ENCODE measurements around the gene ADAMTSL3. TPM values are rescaled to one million over a fixed set of nuclear protein-coding genes. Genes with fewer than 3 reads are reported as not detected.
"Not testable (repeated sequence)": the region's sequence is repeated elsewhere in the genome, so short reads cannot be mapped to it uniquely, and the experiment has no call there.

The ADAMTSL3 gene
- total RNA-seq, 2 experiments from 2014 or later: not detected

DNA sequence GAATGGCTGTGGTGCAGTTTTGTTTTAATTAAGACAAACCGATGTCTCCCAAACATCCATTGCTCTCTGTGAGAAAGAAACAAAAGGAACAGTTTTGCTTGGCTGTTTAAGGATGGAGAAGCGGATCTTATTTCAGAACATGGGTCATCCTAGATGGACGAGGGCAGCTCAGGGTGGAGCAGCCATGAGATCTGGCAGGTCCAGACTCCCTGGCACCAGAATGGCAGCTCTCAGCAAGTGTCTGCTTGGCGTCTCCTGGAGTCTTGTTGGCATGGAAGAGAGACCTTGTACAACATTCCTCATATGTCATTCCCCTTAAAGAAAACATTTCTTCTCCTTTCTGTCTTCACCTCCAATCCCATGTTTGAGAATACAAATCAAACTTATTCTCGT is 93.8 kb downstream of the ADAMTSL3 start:
- Mint-ChIP-seq H3K4me3 (no peak overlapping the region), H3K9me3 (no peaks in the 10 kb centered on the region), H3K27me3 (peaks cover 2% of the 10 kb centered on the region), H3K36me3 (ENCODE audit: low read depth) (no peaks in the 10 kb centered on the region), H3K4me1 (peaks cover 3% of the 10 kb centered on the region), H3K27ac (no peak overlapping the region)
- ChIA-PET CTCF (no interaction called here), POLR2A (no interaction called here)
- no peak for DNase-seq

DNA sequence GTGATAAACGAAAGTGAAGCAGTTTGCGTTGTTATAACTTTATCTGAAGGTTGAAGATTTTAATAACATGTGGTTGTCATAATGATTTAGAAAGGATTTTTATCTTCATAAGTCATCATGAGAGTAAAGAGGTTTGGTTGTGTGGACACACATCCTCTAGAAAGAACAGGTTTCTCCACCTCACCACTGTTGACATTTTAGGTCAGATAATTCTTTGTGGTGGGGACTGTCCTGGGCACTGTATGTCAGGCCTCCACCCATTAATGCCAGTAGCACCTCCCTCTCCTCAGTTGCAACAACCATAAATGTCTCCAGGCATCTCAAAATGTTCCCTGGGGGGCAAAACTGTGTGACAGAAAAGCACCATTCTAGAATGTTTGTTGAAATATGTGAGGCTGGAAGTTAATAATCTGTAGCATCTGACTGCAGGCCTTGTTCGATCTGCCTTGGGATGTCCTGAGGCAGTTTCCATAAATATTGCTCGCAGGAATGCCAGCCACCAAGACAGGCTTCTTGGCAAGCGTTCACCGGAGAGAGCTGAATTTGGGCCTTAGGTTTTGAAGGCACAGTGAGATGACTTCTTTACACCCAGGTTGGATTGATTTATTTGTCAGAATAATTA is 100.1 kb downstream of the ADAMTSL3 start:
- peaks cover 2% of the 10 kb centered on the region for H3K27me3 Mint-ChIP-seq
- no peaks in the 10 kb centered on the region for H3K4me1 Mint-ChIP-seq
- H3K36me3 Mint-ChIP-seq (ENCODE audit: low read depth): no peaks in the 10 kb centered on the region
- no peak overlapping the region for H3K27ac Mint-ChIP-seq
- peaks cover 8% of the 10 kb centered on the region for H3K9me3 Mint-ChIP-seq
- POLR2A ChIA-PET: no interaction called here
- CTCF ChIA-PET: no interaction called here
- DNase-seq: no peak
- no peak overlapping the region for H3K4me3 Mint-ChIP-seq

DNA sequence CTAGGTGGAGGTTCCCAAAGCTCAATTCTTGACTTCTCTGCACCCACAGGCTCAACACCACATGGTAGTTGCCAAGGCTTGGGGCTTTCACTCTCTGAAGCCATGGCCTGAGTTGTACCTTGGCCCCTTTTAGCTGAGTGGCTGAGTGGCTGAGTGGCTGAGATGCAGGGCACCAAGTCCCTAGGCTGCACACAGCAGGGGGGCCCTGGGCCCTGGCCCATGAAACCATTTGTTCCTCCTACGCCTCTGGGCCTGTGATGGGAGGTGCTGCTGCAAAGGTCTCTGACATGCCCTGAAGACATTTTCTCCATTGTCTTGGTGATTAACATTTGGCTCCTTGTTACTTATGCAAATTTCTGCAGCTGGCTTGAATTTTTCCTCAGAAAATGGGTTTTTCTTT is 103.4 kb downstream of the ADAMTSL3 start:
- H3K4me1 Mint-ChIP-seq; POLR2A ChIA-PET; H3K36me3 Mint-ChIP-seq (ENCODE audit: low read depth); H3K27ac Mint-ChIP-seq; H3K4me3 Mint-ChIP-seq; DNase-seq; H3K9me3 Mint-ChIP-seq; CTCF ChIA-PET; H3K27me3 Mint-ChIP-seq: not testable (repeated sequence)

DNA sequence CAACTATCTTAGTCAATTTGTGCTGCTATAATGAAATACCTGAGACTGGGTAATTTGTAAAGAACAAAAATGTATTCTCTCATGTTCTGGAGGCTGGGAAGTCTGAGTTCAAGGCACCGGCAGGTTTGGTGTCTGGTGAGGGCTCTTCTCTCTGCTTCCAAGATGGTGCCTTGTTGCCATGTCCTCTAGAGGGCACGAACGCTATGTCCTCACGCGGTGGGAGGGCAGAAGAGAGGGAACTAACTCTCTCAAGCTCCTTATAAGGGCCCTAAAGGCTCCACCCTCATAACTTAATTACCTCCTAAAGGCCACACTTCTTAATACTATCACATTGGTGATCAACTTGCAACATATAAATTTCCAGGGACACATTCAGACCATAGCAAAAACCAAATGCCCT is 108.4 kb downstream of the ADAMTSL3 start:
- Mint-ChIP-seq H3K27ac (no peak overlapping the region), H3K9me3 (peaks cover 8% of the 10 kb centered on the region), H3K36me3 (ENCODE audit: low read depth) (no peaks in the 10 kb centered on the region), H3K27me3 (no peaks in the 10 kb centered on the region), H3K4me1 (no peaks in the 10 kb centered on the region), H3K4me3 (no peak overlapping the region)
- ChIA-PET CTCF (no interaction called here), POLR2A (no interaction called here)
- DNase-seq: no peak

DNA sequence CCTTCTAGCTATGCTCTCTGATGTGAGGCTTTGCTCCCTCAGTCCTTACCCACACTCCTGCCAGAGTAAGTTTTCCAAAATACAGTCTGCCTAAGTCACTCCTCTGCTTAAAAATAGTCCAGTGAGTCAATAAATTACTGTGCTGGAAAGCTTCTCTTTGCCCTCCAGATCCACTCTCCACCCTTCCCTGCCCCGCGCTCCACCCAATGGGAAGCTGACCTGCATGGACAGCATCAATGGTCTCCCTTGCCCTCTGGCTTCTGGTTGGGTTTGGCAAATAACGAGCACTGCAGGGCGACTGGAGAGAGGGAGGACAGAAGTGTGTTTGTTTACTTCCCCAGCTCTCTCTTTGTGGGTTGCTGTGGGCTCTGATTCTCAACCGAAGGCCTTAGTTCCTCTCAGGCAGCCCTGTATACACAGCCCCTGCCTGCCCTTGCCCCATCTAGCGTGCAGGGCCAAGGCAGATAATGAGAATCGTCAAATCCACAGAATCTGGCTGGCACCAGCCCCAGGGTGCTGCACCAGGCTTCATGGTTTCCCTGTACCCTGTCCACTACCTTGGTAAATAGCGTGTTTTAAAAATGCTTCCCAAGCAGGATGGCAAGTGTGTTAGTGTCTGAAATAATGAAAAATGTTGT is 110.4 kb downstream of the ADAMTSL3 start:
- Mint-ChIP-seq H3K27ac (no peak overlapping the region), H3K4me3 (no peak overlapping the region)
- CTCF ChIA-PET: no interaction called here

DNA sequence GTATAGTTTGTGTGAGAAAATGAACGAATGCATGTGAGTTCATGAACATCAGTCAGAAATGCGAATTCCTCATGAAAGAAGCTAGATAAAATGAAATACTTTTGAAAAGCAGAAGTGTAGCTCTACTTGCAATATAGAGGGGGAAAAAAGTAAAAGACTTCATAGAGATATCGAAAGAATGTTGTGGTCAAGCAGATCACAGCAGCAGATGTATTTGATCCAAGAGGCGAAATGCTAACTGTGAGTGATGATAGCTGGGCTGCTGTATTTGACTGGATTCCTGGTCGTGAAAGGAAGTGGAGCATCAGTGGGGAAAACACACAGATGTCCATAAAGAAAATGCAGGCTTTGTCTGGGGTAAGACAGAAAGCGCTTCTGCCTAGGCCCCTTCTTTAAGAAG is 112.4 kb downstream of the ADAMTSL3 start:
- DNase-seq: no peak
- Mint-ChIP-seq H3K27me3 (no peaks in the 10 kb centered on the region), H3K4me1 (no peaks in the 10 kb centered on the region), H3K36me3 (ENCODE audit: low read depth) (no peaks in the 10 kb centered on the region), H3K9me3 (no peaks in the 10 kb centered on the region), H3K4me3 (no peak overlapping the region), H3K27ac (no peak overlapping the region)
- POLR2A ChIA-PET: no interaction called here
- CTCF ChIA-PET: interaction anchor here (1.5 kb wide), 1 partner anchor 20 kb away, joined by 3 read pairs; no protein-coding TSS in a partner anchor

More for the DNA sequence above, 110.4 kb downstream of the ADAMTSL3 start:
- H3K9me3 Mint-ChIP-seq: no peaks in the 10 kb centered on the region
- POLR2A ChIA-PET: no interaction called here
- no peaks in the 10 kb centered on the region for H3K27me3 Mint-ChIP-seq
- H3K4me1 Mint-ChIP-seq: no peaks in the 10 kb centered on the region
- no peaks in the 10 kb centered on the region for H3K36me3 Mint-ChIP-seq (ENCODE audit: low read depth)
- DNase-seq: no peak

DNA sequence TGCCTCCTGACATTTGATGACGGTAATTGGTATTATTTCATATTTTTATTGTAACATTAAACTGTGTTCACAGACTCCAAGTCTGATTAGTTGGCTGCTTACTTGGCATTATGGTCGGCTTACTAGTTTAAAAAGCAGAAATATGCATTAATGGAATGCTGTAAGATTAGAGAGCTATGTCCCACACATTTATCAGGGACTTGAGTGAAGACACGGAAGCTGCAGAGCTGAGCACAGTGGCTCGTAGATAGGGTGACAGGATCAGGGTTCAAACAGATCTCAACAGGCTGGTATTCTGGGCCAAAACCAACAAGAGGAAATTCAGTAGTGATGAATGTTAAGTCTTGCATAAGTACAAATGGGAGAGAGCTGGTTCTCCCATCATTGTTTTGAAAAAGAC is 113.8 kb downstream of the ADAMTSL3 start:
- Mint-ChIP-seq H3K9me3 (no peaks in the 10 kb centered on the region), H3K27ac (no peak overlapping the region), H3K4me1 (no peaks in the 10 kb centered on the region), H3K27me3 (no peaks in the 10 kb centered on the region), H3K36me3 (ENCODE audit: low read depth) (no peaks in the 10 kb centered on the region), H3K4me3 (no peak overlapping the region)
- ChIA-PET POLR2A (no interaction called here), CTCF (no interaction called here)
- DNase-seq: no peak

DNA sequence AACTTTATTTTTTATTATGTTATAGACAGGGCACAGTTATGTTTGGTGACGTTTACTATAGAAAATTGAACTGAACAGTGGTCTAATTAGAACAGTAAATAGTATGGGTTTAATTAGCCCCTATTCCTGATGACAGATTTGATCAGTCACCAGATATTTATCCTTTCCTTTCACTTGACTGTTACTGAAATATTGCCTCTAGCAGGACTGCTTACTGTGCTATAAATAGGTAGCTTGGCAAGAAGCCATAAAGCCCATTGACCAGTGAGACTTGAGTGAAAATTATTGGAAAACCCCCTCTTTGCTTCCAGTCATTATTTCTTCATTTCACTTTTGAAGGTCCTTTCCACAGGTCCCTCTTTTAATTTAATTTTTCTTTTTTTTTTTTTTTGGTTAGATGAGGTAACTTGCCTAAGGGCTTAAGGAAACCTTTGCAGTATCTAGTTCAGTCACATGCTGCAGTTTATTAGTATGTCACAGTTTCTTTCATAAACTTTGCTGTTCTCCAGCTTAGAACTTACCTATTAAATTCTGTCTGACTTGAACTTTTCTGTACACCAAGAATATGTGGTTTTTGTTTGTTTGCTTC is 115.6 kb downstream of the ADAMTSL3 start:
- no peak overlapping the region for H3K4me3 Mint-ChIP-seq
- CTCF ChIA-PET: interaction anchor here (0.7 kb wide), 1 partner anchor 293 kb away, joined by 6 read pairs; no protein-coding TSS in a partner anchor
- POLR2A ChIA-PET: no interaction called here

DNA sequence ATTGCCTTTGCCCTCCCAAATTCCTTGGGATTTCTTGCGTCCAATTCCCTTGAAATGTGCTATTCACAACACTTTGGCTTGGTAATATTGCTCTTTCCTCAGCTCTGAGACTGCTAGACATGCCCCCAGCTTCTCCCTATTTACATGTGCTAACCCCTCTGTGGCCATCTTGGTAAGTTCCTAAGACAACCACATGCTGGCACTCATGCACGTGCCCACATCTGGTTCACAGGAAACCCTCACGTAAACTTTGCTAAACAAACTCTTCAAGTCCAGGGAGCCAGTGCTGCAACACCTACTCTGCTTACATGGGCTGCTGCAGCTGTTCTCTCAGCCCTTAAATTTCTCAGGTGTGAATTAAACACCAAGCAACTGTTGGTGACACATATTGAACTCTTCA is 121.8 kb downstream of the ADAMTSL3 start:
- H3K27me3 Mint-ChIP-seq: no peaks in the 10 kb centered on the region
- POLR2A ChIA-PET: no interaction called here
- H3K4me3 Mint-ChIP-seq: no peak overlapping the region
- H3K36me3 Mint-ChIP-seq (ENCODE audit: low read depth): no peaks in the 10 kb centered on the region
- CTCF ChIA-PET: no interaction called here
- H3K4me1 Mint-ChIP-seq: no peaks in the 10 kb centered on the region
- DNase-seq: no peak
- H3K27ac Mint-ChIP-seq: no peak overlapping the region
- H3K9me3 Mint-ChIP-seq: no peaks in the 10 kb centered on the region

More for the DNA sequence above, 115.6 kb downstream of the ADAMTSL3 start:
- no peaks in the 10 kb centered on the region for H3K4me1 Mint-ChIP-seq
- no peak overlapping the region for H3K27ac Mint-ChIP-seq
- no peaks in the 10 kb centered on the region for H3K27me3 Mint-ChIP-seq
- no peak for DNase-seq
- no peaks in the 10 kb centered on the region for H3K9me3 Mint-ChIP-seq
- H3K36me3 Mint-ChIP-seq (ENCODE audit: low read depth): no peaks in the 10 kb centered on the region

DNA sequence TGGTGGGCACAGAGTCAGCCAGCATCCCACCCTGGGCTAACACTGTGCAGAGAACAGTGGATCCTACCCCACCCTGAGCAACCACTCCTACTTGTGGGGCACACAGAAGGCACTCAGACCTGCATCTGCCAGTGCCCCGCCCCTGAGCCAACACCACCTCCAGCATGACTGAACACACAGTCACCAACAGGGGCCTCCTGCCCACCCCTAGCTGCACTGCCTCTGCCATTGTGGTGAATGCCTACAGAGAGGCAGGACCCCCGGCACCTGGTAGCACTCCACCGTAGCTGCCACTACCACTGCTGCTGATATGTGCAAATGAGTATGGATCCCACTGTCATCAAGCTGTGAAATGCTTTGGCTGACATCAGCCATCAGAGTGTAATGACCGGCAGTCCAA is 123.1 kb downstream of the ADAMTSL3 start:
- no peak for DNase-seq
- H3K9me3 Mint-ChIP-seq: no peaks in the 10 kb centered on the region
- H3K36me3 Mint-ChIP-seq (ENCODE audit: low read depth): no peaks in the 10 kb centered on the region
- H3K27me3 Mint-ChIP-seq: no peaks in the 10 kb centered on the region
- no peaks in the 10 kb centered on the region for H3K4me1 Mint-ChIP-seq
- ChIA-PET CTCF (no interaction called here), POLR2A (no interaction called here)
- H3K4me3 Mint-ChIP-seq: no peak overlapping the region
- H3K27ac Mint-ChIP-seq: no peak overlapping the region

DNA sequence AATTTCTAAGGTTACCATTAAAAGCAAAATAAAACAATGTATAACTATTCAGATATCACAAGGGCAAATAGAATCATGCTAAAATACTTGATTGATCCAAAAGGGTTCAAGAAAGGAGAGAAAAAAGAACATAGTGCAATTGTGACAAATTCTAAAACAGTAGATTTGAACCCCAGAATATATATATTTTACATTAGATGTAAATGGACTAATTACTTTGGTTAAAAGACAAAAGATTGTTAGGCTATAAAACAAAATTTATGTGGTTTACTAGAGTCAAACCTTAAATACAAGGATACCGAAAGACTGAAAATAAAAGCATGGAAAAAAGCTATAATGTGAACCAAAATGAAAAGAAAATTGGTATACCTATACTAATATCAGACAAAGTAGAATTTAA is 129.3 kb downstream of the ADAMTSL3 start:
- no peak for DNase-seq
- H3K9me3 Mint-ChIP-seq: no peaks in the 10 kb centered on the region
- POLR2A ChIA-PET: no interaction called here
- H3K36me3 Mint-ChIP-seq (ENCODE audit: low read depth): no peaks in the 10 kb centered on the region
- CTCF ChIA-PET: no interaction called here
- H3K4me3 Mint-ChIP-seq: no peak overlapping the region
- peaks cover 2% of the 10 kb centered on the region for H3K27me3 Mint-ChIP-seq
- H3K27ac Mint-ChIP-seq: no peak overlapping the region
- no peaks in the 10 kb centered on the region for H3K4me1 Mint-ChIP-seq

DNA sequence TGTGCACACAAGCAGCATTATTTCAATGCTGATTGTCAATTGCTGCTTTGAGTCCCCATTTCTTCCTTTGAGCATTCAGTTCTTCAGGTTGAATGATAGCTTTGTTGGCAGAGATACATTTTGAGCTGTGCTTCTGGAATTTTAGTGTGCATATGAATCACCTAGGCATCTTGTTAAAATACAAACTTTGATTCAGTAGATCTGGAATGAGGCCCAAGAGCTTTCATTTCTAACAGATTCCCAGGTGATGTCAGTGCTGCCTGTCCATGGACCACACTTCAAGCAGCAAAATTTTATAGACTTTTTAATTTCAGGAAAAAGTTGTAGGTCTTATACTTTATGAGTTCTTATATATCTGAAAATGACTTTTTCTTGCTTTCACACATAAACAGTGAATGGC is 131.1 kb downstream of the ADAMTSL3 start:
- H3K36me3 Mint-ChIP-seq (ENCODE audit: low read depth): no peaks in the 10 kb centered on the region
- ChIA-PET CTCF (no interaction called here), POLR2A (interaction anchor here (0.6 kb wide), 1 partner anchor 12 kb away, joined by 3 read pairs; no protein-coding TSS in a partner anchor)
- H3K4me3 Mint-ChIP-seq: no peak overlapping the region
- no peaks in the 10 kb centered on the region for H3K9me3 Mint-ChIP-seq
- no peak for DNase-seq
- no peak overlapping the region for H3K27ac Mint-ChIP-seq
- H3K27me3 Mint-ChIP-seq: peaks cover 2% of the 10 kb centered on the region
- H3K4me1 Mint-ChIP-seq: no peaks in the 10 kb centered on the region

DNA sequence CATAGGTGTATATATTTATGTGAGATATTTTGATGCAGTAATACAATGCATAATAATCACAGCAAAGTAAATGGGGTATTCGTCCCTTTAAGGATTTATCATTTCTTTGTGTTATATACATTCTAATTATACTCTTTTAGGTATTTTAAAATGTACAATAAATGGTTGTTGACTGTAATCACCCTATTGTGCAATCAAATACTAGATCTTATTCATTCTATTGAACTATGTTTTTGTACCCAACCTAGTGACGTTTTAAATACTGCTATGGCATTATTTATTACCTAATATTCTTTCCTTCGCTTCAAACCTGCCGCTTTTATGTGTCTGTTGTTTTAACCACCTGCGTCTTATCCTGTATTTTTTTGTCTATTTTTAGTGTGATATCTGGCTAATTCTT is 132.4 kb downstream of the ADAMTSL3 start:
- CTCF ChIA-PET: no interaction called here
- H3K27ac Mint-ChIP-seq: no peak overlapping the region

DNA sequence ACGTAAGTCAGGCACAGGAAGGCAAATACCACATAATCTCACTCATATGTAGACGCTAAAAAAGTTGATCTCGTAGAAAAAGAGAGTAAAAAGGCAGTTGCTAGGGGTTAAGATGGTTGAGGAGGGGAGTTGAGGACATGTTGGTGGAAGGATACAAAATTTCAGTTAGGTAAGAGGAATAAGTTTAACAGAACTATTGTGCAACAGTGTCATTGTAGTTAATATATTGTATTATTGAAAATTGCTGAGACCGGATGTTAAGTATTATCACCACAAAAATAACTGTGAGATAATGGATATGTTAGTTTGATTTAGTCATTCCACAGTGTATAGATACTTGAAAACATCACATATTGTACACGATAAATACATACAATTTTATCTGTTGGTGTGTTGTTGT is 139.1 kb downstream of the ADAMTSL3 start:
- Mint-ChIP-seq H3K9me3 (no peaks in the 10 kb centered on the region), H3K4me1 (no peaks in the 10 kb centered on the region), H3K36me3 (ENCODE audit: low read depth) (no peaks in the 10 kb centered on the region), H3K4me3 (no peak overlapping the region), H3K27ac (no peak overlapping the region), H3K27me3 (peaks cover 2% of the 10 kb centered on the region)
- CTCF ChIA-PET: no interaction called here
- no peak for DNase-seq
- POLR2A ChIA-PET: no interaction called here

More for the DNA sequence above, 132.4 kb downstream of the ADAMTSL3 start:
- DNase-seq: no peak
- Mint-ChIP-seq H3K4me1 (no peaks in the 10 kb centered on the region), H3K9me3 (no peaks in the 10 kb centered on the region), H3K4me3 (no peak overlapping the region), H3K36me3 (ENCODE audit: low read depth) (no peaks in the 10 kb centered on the region), H3K27me3 (peaks cover 4% of the 10 kb centered on the region)
- POLR2A ChIA-PET: no interaction called here
